ENCODE measurements around the gene PRR29. TPM values are rescaled to one million over a fixed set of nuclear protein-coding genes. Genes with fewer than 3 reads are reported as not detected.

Gene PRR29
- total RNA-seq, 4 donors from 2014 or later, result 0.20 to 1.3 (median 0.63) TPM; not detected in 1

GRCh38 chr17:64002658-64003525 lies 4.7 kb downstream of the PRR29 start:
- Histone ChIP-seq H3K4me1 (peaks cover 0 to 33% (median 14%) of the 10 kb centered on the region in 4 donors), H3K4me3 (no peak overlapping the region), H3K36me3 (no peaks in the 10 kb centered on the region), H3K27ac (peak overlapping the region in 1 of 4 donors; percentile 1), H3K9me3 (no peaks in the 10 kb centered on the region), H3K27me3 (peaks cover 0 to 36% of the 10 kb centered on the region in 2 donors)
- DNase-seq (ENCODE audit: low spot score in 2 of 2), result no peak
- WGBS, 2 donors, result 86 to 88% methylated on average over 18 to 22 of the region's 22 CpGs
- no peak for TF ChIP-seq POLR2A (IDR thresholded peaks at IDR 0.05)
- TF ChIP-seq EP300 (IDR thresholded peaks at IDR 0.05), result no peak
- no peak for TF ChIP-seq CTCF (IDR thresholded peaks at IDR 0.05)

- 85 to 89% methylated on average over 12 to 13 of the region's 13 CpGs for WGBS, 2 donors
- H3K36me3 ChIP-seq, result no peaks in the 10 kb centered on the region
- TF ChIP-seq POLR2A (IDR thresholded peaks at IDR 0.05) (no peak), CTCF (IDR thresholded peaks at IDR 0.05) (no peak), EP300 (IDR thresholded peaks at IDR 0.05) (no peak)
- H3K27ac ChIP-seq, result no peak overlapping the region
- no peak for DNase-seq (ENCODE audit: low spot score in 2 of 2)
- no peak overlapping the region for H3K4me3 ChIP-seq
- H3K9me3 ChIP-seq, result no peaks in the 10 kb centered on the region
- H3K4me1 ChIP-seq, result peaks cover 0 to 33% (median 12%) of the 10 kb centered on the region in 4 donors
- peaks cover 0 to 29% of the 10 kb centered on the region in 2 donors for H3K27me3 ChIP-seq
Measured at GRCh38 chr17:64003526-64004121, 5.5 kb downstream of the PRR29 start.

- no peaks in the 10 kb centered on the region for H3K9me3 ChIP-seq
- H3K36me3 ChIP-seq, result no peaks in the 10 kb centered on the region
- DNase-seq (ENCODE audit: low spot score in 2 of 2), result no peak
- no peak for TF ChIP-seq EP300 (IDR thresholded peaks at IDR 0.05)
- no peak for TF ChIP-seq POLR2A (IDR thresholded peaks at IDR 0.05)
- TF ChIP-seq CTCF (IDR thresholded peaks at IDR 0.05), result no peak
- H3K27me3 ChIP-seq, result peaks cover 0 to 22% of the 10 kb centered on the region in 2 donors
- no peak overlapping the region for H3K27ac ChIP-seq
- WGBS, 2 donors, result 89 to 91% methylated on average over 7 of the region's 7 CpGs
- peaks cover 0 to 33% (median 11%) of the 10 kb centered on the region in 4 donors for H3K4me1 ChIP-seq
- H3K4me3 ChIP-seq, result no peak overlapping the region
Measured at GRCh38 chr17:64004218-64004770, 6.1 kb downstream of the PRR29 start.

DNA sequence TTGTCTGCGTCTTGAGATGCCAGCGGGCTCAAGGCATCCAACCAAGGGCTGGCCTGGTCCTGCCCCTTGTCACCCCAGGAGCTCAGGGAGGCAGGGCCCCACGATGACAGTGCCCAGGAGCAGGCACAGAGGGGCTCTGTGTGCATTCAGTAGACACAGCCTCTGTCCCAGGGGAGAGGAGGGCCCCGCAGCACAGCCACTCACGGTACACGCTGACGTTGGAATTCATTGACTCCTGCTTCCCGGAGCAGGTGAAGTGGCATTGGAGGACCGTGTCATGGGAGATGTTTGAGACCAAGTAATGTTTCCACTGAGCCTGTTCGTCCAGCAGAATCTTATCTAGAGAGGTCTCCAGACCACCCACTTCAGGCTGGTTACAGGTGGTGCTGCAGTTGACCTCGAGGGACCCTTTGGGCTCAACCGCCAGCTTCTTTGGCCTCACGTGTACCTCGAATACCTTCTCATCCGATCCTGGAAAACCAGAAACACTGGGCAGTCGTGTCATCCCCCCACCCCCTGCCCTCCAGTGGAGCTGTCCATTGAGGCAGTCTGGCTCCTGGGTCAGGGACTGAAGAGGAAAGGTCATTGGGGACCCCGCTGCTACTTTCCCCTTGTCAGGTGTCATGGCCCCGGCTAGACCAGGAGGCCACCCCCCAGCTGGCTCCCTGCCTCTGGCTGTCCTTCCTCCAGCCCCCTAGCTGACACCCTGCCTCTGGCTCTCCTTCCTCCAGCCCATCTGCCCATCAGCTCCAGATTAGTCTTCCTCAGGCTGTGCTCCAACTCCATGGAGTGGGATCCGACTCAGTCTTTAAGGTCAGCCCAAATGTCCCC lies 7.0 kb downstream of the PRR29 start:
- DNase-seq (ENCODE audit: low spot score in 2 of 2), result no peak
- WGBS, 2 donors, result 71 to 83% methylated on average over 15 to 19 of the region's 19 CpGs
- no peaks in the 10 kb centered on the region for H3K9me3 ChIP-seq
- no peaks in the 10 kb centered on the region for H3K36me3 ChIP-seq
- peak overlapping the region in 1 of 4 donors; percentile 2 for H3K4me3 ChIP-seq
- TF ChIP-seq EP300 (IDR thresholded peaks at IDR 0.05) (no peak), POLR2A (IDR thresholded peaks at IDR 0.05) (no peak), CTCF (IDR thresholded peaks at IDR 0.05) (no peak)
- H3K27ac ChIP-seq, result no peak overlapping the region
- peaks cover 0 to 16% of the 10 kb centered on the region in 2 donors for H3K27me3 ChIP-seq
- H3K4me1 ChIP-seq, result peaks cover 0 to 33% (median 11%) of the 10 kb centered on the region in 4 donors
